ENCODE measurements around the gene MXRA8. TPM values are rescaled to one million over a fixed set of nuclear protein-coding genes. Genes with fewer than 3 reads are reported as not detected.

Gene MXRA8
- total and polyA plus RNA-seq, 8 donors = 23.3 to 203 (median 42.9) TPM

DNA sequence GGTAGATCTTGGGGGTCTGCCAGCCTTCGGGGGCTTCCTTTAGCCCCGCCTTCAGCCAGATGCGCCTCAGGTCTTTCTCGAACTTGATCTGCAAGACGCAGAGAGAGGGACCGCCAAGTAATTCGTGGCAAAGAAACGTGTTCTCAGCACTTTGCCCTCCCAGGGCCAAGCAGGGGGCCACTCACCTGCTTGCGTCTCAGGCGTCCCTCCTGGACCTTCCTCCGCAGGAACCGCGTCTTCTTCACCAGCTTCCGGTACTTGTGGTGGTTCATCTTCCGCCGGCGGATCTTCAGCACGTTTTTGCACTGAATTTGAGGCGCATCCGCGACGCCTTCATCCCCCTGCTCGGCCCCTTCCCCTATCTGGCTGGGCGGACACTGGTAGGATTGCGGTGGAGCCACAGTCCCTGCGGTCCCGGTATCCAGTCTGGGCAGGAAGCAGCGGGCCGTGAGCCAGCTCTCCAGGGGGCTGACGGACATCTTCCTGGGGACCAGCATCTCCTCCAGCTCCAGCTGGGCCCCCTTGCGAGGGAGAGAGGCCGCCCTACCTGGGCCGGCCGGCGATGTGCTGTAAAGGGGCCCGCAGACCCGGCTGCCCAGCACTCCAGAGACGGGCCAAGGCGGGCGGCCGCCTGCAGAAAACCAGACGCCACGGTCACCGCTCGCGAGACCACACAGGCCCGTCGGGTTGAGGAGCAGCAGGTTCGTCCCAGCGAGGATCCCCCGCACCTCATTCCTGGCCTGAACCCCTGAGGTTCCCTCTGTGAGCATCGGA, 15.6 kb upstream of the MXRA8 start:
- Histone ChIP-seq H3K36me3 (peaks cover 0 to 25% (median 15%) of the 10 kb centered on the region in 4 donors), H3K27ac (peak overlapping the region; percentile 90 to 98 (median 95)), H3K9me3 (no peaks in the 10 kb centered on the region), H3K27me3 (no peaks in the 10 kb centered on the region), H3K4me1 (peaks cover 29 to 47% (median 43%) of the 10 kb centered on the region in 4 donors), H3K4me3 (peak overlapping the region; percentile 62 to 100 (median 90))
- TF ChIP-seq EP300 (IDR thresholded peaks at IDR 0.05) = no peak
- no peak for TF ChIP-seq POLR2A (IDR thresholded peaks at IDR 0.05)
- no peak for TF ChIP-seq POLR2AphosphoS5 (IDR thresholded peaks at IDR 0.05)
- TF ChIP-seq, protein P1, sequence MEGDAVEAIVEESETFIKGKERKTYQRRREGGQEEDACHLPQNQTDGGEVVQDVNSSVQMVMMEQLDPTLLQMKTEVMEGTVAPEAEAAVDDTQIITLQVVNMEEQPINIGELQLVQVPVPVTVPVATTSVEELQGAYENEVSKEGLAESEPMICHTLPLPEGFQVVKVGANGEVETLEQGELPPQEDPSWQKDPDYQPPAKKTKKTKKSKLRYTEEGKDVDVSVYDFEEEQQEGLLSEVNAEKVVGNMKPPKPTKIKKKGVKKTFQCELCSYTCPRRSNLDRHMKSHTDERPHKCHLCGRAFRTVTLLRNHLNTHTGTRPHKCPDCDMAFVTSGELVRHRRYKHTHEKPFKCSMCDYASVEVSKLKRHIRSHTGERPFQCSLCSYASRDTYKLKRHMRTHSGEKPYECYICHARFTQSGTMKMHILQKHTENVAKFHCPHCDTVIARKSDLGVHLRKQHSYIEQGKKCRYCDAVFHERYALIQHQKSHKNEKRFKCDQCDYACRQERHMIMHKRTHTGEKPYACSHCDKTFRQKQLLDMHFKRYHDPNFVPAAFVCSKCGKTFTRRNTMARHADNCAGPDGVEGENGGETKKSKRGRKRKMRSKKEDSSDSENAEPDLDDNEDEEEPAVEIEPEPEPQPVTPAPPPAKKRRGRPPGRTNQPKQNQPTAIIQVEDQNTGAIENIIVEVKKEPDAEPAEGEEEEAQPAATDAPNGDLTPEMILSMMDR (IDR thresholded peaks at IDR 0.05) = no peak
- 44 to 56% (median 51%) methylated on average over 43 to 52 of the region's 52 CpGs for WGBS, 5 donors
- intact Hi-C loops (cut with DNase I; ENCODE audit: low total_unique reads) = no loop called here
- no peak for DNase-seq

DNA sequence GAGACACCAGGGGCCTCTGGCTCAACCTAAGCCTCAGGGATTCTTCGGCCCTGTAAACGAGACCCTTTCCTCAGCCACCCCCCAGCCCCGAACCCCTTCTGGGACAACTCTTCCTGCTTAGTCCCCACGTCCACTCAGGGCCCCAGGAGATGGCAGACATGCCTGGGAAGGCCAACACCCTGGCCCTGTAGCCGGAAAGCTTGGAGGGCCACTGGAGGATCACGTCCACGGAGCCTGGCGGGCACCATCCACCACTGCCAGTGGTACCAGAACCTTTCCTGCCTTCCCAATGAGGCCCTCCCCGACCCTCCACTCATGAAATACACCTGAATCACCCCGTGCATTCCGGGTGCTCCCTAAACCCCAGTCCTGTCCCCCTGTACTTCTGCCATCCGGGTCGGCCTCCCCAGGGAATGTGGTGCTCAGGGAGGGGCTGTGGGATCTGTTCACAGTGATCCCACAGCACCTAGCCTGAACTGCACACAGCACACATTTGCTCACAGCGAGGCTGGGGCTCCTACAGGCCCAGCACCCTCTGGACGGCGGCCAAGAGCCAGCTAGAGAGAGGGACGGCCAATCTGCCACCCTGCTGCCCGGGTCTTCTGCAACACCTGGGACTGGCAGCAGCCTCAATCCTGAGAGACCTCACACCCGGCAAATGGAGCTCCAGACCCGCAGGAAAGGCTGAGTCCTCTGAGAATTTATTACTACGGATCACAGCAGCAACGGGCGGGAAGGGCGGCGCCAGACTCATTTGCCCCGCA, 14.9 kb upstream of the MXRA8 start:
- Histone ChIP-seq H3K27me3 (no peaks in the 10 kb centered on the region), H3K27ac (peak overlapping the region in 1 of 5 donors; percentile 90), H3K36me3 (peaks cover 0 to 25% (median 15%) of the 10 kb centered on the region in 4 donors), H3K4me1 (peaks cover 29 to 47% (median 43%) of the 10 kb centered on the region in 4 donors), H3K9me3 (no peaks in the 10 kb centered on the region), H3K4me3 (peak overlapping the region in 2 of 4 donors; percentile 81 to 99)
- WGBS, 5 donors = 77 to 87% (median 83%) methylated on average over 16 to 26 of the region's 26 CpGs
- TF ChIP-seq POLR2A (IDR thresholded peaks at IDR 0.05) = no peak
- TF ChIP-seq EP300 (IDR thresholded peaks at IDR 0.05) = no peak
- TF ChIP-seq POLR2AphosphoS5 (IDR thresholded peaks at IDR 0.05) = no peak
- TF ChIP-seq, protein P1 (IDR thresholded peaks at IDR 0.05) = no peak
- DNase-seq = no peak
- intact Hi-C loops (cut with DNase I; ENCODE audit: low total_unique reads) = no loop called here

DNA sequence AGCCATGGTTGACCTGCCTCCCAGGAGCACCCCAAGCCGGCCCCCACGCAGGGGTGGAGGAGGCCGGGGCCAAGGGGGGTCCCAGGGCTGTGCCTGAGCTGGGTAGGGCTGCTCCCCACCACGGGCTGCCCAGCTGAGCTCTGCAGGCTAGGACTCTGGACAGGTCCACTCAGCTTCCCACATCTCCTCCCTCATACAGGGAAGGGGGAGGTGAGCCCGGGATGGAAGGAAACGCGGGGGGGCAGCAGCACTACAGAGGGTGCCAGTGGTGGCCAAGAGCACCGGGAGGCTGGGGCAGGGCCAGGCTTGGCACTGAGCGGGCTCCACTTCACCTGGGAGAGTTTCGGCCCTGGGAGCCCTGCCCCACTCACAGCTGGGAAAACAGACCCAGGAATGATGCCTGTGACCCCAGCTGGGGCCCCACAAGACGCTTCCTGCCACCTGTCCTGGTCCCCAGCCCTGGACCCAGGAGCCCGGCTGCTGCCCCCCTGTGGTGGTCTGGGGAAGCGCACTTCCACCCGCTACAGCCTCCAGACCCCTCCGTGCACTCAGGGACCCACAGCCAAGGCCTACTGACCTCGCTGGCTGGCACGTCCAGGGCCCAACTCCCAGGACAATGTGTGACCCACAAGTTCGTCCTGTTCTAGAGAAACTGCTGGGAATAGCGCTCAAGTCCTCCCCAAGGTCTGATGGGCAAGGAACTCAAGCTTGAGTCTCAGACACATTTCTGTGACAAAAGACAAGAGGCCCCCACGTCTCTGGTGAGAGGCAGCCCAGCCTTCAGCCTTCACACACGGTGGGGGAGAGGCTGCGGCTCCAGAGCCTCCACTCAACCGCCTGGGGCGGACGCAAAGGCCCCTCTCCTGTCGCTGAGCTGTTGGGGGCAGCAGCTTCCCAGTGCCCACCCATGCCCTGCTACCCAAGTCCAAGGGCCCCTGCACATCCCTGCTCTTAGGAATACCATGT, 13.7 kb upstream of the MXRA8 start:
- intact Hi-C loops (cut with DNase I; ENCODE audit: low total_unique reads) = no loop called here

More for the DNA sequence above, 13.7 kb upstream of the MXRA8 start:
- H3K36me3 ChIP-seq = peaks cover 0 to 25% (median 15%) of the 10 kb centered on the region in 4 donors
- H3K9me3 ChIP-seq = no peaks in the 10 kb centered on the region
- DNase-seq = peak; percentile 78 to 85
- H3K27me3 ChIP-seq = no peaks in the 10 kb centered on the region
- 31 to 42% (median 35%) methylated on average over 7 to 26 of the region's 26 CpGs for WGBS, 5 donors
- H3K27ac ChIP-seq = peak overlapping the region in 2 of 5 donors; percentile 32 to 49
- peak overlapping the region in 1 of 4 donors; percentile 25 for H3K4me3 ChIP-seq
- no peak for TF ChIP-seq POLR2AphosphoS5 (IDR thresholded peaks at IDR 0.05)
- TF ChIP-seq, protein P1 (IDR thresholded peaks at IDR 0.05) = peak in 5 of 7 experiments; percentile 80 to 98 (median 96)
- TF ChIP-seq POLR2A (IDR thresholded peaks at IDR 0.05) = no peak
- H3K4me1 ChIP-seq = peaks cover 29 to 47% (median 43%) of the 10 kb centered on the region in 4 donors
